ENCODE data around the gene KANSL1L.

DNA sequence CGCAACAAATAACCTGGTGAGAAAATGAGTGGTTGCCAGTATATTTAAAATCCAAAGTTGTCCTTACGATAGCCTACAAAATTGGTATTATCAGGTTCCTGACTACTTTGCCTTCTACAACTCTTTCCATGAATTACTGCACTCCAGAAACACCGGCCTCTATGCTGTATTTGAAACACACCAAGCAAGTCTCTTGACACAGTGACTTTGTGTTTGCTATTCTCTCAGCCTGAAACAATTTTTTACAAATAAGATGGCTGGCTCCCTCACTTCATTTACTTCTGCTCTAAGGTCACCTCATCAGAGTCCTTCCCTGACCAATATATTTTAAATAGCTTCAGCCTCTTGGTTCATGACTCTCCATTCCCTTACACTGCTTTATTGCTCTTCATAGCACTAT lies 12.2 kb downstream of the KANSL1L start:
- no peak for TF ChIP-seq POLR2A (IDR thresholded peaks at IDR 0.05)
- TF ChIP-seq, protein P1, sequence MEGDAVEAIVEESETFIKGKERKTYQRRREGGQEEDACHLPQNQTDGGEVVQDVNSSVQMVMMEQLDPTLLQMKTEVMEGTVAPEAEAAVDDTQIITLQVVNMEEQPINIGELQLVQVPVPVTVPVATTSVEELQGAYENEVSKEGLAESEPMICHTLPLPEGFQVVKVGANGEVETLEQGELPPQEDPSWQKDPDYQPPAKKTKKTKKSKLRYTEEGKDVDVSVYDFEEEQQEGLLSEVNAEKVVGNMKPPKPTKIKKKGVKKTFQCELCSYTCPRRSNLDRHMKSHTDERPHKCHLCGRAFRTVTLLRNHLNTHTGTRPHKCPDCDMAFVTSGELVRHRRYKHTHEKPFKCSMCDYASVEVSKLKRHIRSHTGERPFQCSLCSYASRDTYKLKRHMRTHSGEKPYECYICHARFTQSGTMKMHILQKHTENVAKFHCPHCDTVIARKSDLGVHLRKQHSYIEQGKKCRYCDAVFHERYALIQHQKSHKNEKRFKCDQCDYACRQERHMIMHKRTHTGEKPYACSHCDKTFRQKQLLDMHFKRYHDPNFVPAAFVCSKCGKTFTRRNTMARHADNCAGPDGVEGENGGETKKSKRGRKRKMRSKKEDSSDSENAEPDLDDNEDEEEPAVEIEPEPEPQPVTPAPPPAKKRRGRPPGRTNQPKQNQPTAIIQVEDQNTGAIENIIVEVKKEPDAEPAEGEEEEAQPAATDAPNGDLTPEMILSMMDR (IDR thresholded peaks at IDR 0.05), result no peak

Measured in suprapubic skin (tissue), 3 donors.